Measurements from ENCODE around the gene UBE2G1.

GRCh38 chr17:4247361-4247970 lies 119.0 kb downstream of the UBE2G1 start:
- TF ChIP-seq CTCF (IDR thresholded peaks at IDR 0.05; ENCODE audit: low read depth, low read length) (no peak), EZH2phosphoT487 (IDR thresholded peaks at IDR 0.05; ENCODE audit: low read depth) (no peak)

Measured in OCI-LY3 (cell line).